Stimulated activated CD4-positive, alpha-beta T cell treated with anti-CD3 and anti-CD28 coated beads, Interleukin-12 subunit alpha, Interleukin-12 subunit beta, amount 100 ng/mL, for 24 hours (primary cell): ENCODE measurements around the gene CYB561D2.

Source experiments
- DNase-seq, 2 experiments: peaks; one replicate each; pipeline ENCODE4 v3.0.0-alpha.2; 2020; ENCODE audit warnings: low read depth in 2 of 2

Gene CYB561D2

DNA sequence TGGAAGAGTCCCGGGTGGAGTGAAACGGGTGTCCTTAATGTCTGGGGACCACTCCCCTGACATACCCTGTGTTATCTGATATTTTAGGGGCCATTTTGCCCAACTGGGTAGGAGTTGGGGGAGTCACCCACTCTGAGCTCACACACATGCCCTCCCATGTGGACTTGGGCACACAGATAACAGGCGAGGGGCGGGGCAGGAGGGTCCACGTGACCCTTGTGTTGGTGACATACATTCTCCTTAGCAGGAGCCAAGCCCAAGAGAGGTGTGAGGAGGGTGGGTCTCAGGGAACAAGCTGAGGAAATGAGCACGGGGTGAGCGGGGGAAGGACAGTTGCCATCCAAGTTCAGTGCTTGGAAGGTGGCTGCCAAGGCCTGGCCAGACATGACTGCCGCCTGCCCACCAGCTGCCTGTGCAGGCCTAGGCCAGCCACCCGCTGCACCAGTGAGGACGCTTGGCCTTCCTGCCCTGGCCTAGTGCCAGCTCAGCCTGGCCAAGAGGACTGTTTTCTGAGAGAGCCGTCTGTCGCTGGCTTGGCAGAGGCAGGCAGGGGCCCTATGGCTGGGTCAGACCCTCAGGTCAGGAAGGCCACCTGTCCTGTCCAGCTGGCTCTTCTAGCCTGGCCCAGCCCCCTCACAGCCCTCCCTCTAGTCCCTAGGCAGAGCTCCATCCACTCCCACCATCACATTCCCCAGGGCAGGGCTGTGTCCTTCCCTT is 40.0 kb downstream of the CYB561D2 start:
- DNase-seq = no peak

DNA sequence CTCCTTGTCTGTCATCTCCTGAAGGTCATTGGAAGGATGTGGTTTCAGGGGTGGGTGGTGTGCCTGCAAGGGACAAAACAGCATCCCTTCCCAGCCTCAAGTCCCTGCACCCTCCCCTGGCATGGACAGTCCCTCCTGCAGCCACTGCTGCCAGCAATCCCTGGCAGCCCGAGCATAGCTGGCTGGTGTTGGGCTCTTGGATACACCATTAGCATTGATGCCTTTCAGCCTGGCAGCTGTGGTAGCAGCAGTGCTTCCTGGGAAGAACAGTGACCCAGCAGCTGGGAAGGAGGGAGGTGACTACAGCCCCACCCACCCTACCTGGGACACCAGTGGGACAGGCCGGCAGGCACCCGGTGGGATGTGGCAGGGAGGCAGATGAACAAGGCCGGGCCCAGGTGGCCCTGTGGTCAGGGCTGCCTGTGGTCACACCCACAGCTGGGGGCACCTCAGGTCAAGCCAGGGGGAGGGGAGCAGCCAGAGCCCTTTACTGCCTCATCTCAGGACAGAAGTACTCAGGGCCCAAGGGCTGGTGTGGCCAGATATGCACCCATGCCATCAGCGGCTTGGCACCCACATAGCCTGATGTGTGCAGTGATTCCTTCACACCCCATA is 41.5 kb downstream of the CYB561D2 start:
- no peak for DNase-seq

DNA sequence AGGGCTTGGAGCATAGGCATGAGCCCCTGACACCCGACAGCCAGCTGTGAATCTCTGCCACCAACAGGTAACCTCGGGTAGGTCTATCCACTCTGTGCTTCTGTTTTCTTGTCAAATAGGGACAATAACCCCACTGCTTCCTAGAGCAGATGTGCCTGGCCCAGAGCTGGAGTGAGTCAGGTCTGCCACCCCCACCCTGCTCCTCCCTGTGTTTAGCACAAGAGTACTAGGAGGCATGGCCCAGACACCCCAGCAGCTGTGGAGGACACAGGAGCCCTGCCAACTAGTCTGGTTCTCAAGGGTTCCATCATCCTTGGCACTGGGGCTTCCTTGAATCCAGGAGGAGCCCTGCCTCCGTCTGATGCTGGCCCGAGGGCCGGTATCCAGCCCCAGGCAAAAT is 42.4 kb downstream of the CYB561D2 start:
- no peak for DNase-seq

DNA sequence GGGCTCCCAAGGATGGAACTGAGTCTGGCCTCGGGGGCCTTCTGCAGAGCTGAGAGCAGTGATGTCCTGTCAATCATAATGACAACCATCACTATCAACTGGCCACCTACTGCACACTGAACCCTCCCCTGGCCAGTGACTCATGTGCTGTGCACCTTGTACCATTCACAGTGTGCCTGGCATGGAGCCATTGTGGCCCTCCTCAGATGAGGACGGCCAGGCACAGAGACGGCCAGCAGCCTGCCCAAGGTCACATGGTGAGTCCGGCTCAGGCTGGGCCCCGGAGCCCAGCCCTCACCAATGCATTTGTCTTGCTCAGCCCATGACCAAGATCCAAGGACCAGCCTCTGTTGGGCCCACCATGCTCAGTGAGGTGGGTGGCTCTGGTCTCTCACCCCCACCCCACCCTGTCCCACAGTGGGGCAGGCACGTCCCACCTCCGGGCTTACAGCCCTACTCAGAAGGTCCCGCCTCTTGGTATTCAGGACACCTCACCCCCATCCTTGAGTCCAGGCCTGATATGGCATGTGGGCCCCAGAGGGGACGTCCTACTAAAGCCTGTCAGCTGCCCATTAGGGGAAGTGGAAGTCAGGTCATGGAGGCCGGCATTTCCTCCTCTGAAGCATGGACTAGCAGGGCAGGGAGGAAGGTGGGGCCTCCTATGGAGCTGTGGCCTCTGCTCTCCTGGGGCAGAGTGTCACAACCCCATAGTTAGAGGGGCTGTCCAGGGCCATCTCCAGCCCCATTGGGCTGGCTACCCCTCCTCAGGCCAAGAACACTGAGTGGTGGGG is 44.6 kb downstream of the CYB561D2 start:
- no peak for DNase-seq

DNA sequence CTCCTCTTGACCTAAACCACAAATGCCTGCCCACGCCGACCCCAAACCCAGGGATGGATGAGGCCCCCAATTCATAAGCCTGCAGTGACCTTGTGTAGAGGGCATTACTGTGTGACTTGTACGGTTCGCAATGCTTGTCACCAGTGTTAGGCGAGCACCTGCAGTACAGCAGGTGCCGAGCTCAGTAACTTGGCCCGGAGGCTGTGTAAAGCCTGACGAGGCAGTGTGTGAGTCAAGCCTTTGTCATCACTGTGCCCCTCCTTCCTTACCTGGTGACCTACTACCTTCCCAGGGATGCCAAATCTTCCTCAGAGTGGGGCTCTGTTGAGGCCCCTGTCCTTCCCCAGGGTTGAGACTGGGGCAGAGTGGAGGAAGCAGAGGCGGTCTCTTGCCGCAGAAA is 45.8 kb downstream of the CYB561D2 start:
- DNase-seq = no peak

DNA sequence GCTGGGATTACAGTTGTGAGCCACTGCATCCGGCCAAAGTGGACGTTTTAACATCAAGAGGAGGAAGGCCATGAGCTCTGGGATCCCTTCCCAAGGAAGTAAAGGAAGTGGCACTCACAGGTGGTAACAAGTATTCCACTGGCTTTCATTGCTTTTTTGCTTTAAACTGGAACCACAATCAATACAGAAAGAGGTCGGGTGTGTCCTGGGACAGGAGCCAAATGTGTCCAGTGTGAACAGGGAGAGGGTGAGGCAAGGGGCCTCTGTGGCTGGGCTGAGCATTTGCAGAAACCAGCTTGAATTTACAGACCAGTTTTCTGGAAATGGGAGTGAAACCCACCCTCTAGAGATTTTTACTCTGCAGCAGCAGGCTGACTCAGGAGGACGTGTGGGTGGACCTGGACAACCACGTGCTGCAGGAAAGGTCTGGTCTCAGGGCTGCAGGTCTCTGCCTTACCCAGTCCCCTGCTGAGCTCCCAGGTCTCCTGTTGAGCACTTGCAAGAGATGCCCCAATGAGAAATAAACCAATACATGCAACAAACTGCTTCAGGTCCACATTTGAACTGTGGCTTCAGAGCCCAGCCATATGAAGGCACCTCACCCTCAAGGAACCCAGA is 51.4 kb downstream of the CYB561D2 start:
- DNase-seq = no peak
